ENCODE data around the gene ENTPD2. TPM values are rescaled to one million over a fixed set of nuclear protein-coding genes. Genes with fewer than 3 reads are reported as not detected.

ENTPD2 gene
- total RNA-seq, 1 experiment from 2014 or later, result 4.0 TPM

- Mint-ChIP-seq H3K4me1 (peaks cover 8 to 16% of the 10 kb centered on the region in 2 experiments), H3K9me3 (no peaks in the 10 kb centered on the region), H3K4me3 (no peak overlapping the region), H3K27ac (no peak overlapping the region), H3K36me3 (ENCODE audit: insufficient read depth in 1 of 3, low read depth in 3 of 3) (peaks cover 0 to 5% (median 4%) of the 10 kb centered on the region in 3 experiments; a peak in 4 of 7 replicates), H3K27me3 (ENCODE audit: low read depth) (peaks cover 2% of the 10 kb centered on the region; the same call in 1 of the 2 replicates)
- H4K20me1 ChIP-seq (ENCODE audit: control insufficient read depth, insufficient read depth, insufficient read length), result peaks cover 4% of the 10 kb centered on the region
- no peak overlapping the region for H2AK5ac ChIP-seq (ENCODE audit: insufficient read length, low read length)
- H3T11ph ChIP-seq (ENCODE audit: low read length), result no peak overlapping the region
- H2BK120ac ChIP-seq (ENCODE audit: low read depth, low read length, poor library complexity, severe bottlenecking), result no peak overlapping the region
- peak; percentile 84 for DNase-seq
- no peaks in the 10 kb centered on the region for H3K9me3 ChIP-seq (ENCODE audit: control insufficient read depth, low read depth, low read length)
- no peak overlapping the region for H2BK20ac ChIP-seq (ENCODE audit: low read depth, low read length, poor library complexity, severe bottlenecking)
- H4K8ac ChIP-seq (replicated peaks; ENCODE audit: insufficient read length, low read depth, low read length), result no peak overlapping the region
- H3K79me1 ChIP-seq (ENCODE audit: insufficient read depth, low read depth, low read length, poor library complexity, severe bottlenecking), result no peaks in the 10 kb centered on the region
- H3K79me2 ChIP-seq (ENCODE audit: insufficient read depth, low read length), result no peaks in the 10 kb centered on the region
- no peak overlapping the region for H3K14ac ChIP-seq (ENCODE audit: insufficient read depth, low read length)
- TF ChIP-seq, protein P1, sequence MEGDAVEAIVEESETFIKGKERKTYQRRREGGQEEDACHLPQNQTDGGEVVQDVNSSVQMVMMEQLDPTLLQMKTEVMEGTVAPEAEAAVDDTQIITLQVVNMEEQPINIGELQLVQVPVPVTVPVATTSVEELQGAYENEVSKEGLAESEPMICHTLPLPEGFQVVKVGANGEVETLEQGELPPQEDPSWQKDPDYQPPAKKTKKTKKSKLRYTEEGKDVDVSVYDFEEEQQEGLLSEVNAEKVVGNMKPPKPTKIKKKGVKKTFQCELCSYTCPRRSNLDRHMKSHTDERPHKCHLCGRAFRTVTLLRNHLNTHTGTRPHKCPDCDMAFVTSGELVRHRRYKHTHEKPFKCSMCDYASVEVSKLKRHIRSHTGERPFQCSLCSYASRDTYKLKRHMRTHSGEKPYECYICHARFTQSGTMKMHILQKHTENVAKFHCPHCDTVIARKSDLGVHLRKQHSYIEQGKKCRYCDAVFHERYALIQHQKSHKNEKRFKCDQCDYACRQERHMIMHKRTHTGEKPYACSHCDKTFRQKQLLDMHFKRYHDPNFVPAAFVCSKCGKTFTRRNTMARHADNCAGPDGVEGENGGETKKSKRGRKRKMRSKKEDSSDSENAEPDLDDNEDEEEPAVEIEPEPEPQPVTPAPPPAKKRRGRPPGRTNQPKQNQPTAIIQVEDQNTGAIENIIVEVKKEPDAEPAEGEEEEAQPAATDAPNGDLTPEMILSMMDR (conservative IDR thresholded peaks at IDR 0.05), result peak; percentile 93
- no peak overlapping the region for H2AFZ ChIP-seq (ENCODE audit: low read length)
- no peak overlapping the region for H4K5ac ChIP-seq (ENCODE audit: insufficient read length, low read depth, low read length)
- no peaks in the 10 kb centered on the region for H3K27me3 ChIP-seq (ENCODE audit: insufficient read depth, low read length)
- no peaks in the 10 kb centered on the region for H3K23me2 ChIP-seq (ENCODE audit: insufficient read length, low read depth, low read length, poor library complexity, severe bottlenecking)
- no peak overlapping the region for H3K4me2 ChIP-seq (ENCODE audit: insufficient read depth, insufficient read length, low read length)
- H2BK15ac ChIP-seq (ENCODE audit: low read depth, low read length), result no peak overlapping the region
- H3K56ac ChIP-seq (ENCODE audit: insufficient read length, low read depth, low read length), result no peak overlapping the region
- no peaks in the 10 kb centered on the region for H3K4me1 ChIP-seq (ENCODE audit: insufficient read depth, low read length)
- H3K23ac ChIP-seq (ENCODE audit: insufficient read length, low read depth, low read length), result no peak overlapping the region
- WGBS (ENCODE audit: extremely low coverage, insufficient read length, low lambda C conversion rate), result no CpG with 5 or more reads among the region's 55 CpGs
- H3K18ac ChIP-seq (ENCODE audit: insufficient read length, low read depth, low read length), result no peak overlapping the region
- H2BK12ac ChIP-seq (ENCODE audit: insufficient read length, low read depth, low read length), result no peak overlapping the region
- H3K9ac ChIP-seq (ENCODE audit: extremely low read depth, insufficient read length, low read length), result no peak overlapping the region
- H4K91ac ChIP-seq (ENCODE audit: insufficient read length, low read depth, low read length), result no peak overlapping the region
- H3K27ac ChIP-seq (ENCODE audit: insufficient read length, low read depth, low read length), result no peak overlapping the region
- H2BK5ac ChIP-seq (ENCODE audit: insufficient read length, low read length), result no peak overlapping the region
- no peak overlapping the region for H3K4ac ChIP-seq (ENCODE audit: low read depth, low read length)
Measured at GRCh38 chr9:137064027-137064879, 10.4 kb upstream of the ENTPD2 start.

Measured in H9 (cell line).